HTR-8/SVneo (cell line): Measurements from ENCODE around the gene CEP85.

Experiments
- DNase-seq: peaks from one replicate; pipeline ENCODE4 v3.0.0; 2011; ENCODE audit warnings: low spot score, mixed read lengths; ENCODE audit not compliant: insufficient read length
- FAIRE-seq: peaks from 2 replicates; lab custom pipeline; 2011; peaks lifted over from hg19 to GRCh38; lab: Jason Lieb, UNC

Gene CEP85

GRCh38 chr1:26275580-26276431 lies 41.8 kb downstream of the CEP85 start:
- no peak for FAIRE-seq
- peak; percentile 66 for DNase-seq

- peak; percentile 16 for FAIRE-seq
Measured at GRCh38 chr1:26276432-26276838, 42.4 kb downstream of the CEP85 start.

GRCh38 chr1:26277261-26277661 lies 43.3 kb downstream of the CEP85 start:
- FAIRE-seq, result no peak
- DNase-seq, result no peak

More at GRCh38 chr1:26276432-26276838, 42.4 kb downstream of the CEP85 start:
- DNase-seq, result no peak

- FAIRE-seq, result no peak
Measured at GRCh38 chr1:26277719-26278118, 43.7 kb downstream of the CEP85 start.

GRCh38 chr1:26278303-26278702 lies 44.3 kb downstream of the CEP85 start:
- FAIRE-seq (no peak), DNase-seq (no peak)

More at GRCh38 chr1:26277719-26278118, 43.7 kb downstream of the CEP85 start:
- DNase-seq, result no peak

GRCh38 chr1:26278724-26279455 lies 44.9 kb downstream of the CEP85 start:
- DNase-seq, result no peak
- FAIRE-seq, result no peak

- FAIRE-seq (peak; percentile 38), DNase-seq (peak; percentile 71)
Measured at GRCh38 chr1:26279456-26280332, 45.7 kb downstream of the CEP85 start, which contains the start of gene SH3BGRL3. Gene SH3BGRL3, plus strand, starts transcription at chr1:26280086. Its CDS starts 70 bp downstream, at chr1:26280156.

GRCh38 chr1:26280333-26281042 lies 46.5 kb downstream of the CEP85 start:
- DNase-seq (peak; percentile 59), FAIRE-seq (peak; percentile 42)

GRCh38 chr1:26281091-26281958 lies 47.3 kb downstream of the CEP85 start:
- no peak for FAIRE-seq

GRCh38 chr1:26281971-26282370 lies 48.0 kb downstream of the CEP85 start:
- DNase-seq, result no peak
- FAIRE-seq, result no peak

More at GRCh38 chr1:26281091-26281958, 47.3 kb downstream of the CEP85 start:
- DNase-seq, result no peak

- FAIRE-seq (no peak), DNase-seq (no peak)
Measured at GRCh38 chr1:26282401-26282918, 48.5 kb downstream of the CEP85 start.

GRCh38 chr1:26283279-26283853 lies 49.4 kb downstream of the CEP85 start:
- no peak for FAIRE-seq
- DNase-seq, result no peak

GRCh38 chr1:26283871-26284596 lies 50.0 kb downstream of the CEP85 start:
- DNase-seq (no peak), FAIRE-seq (no peak)

GRCh38 chr1:26284597-26285347 lies 50.8 kb downstream of the CEP85 start:
- DNase-seq (peak; percentile 84), FAIRE-seq (peak; percentile 54)

- DNase-seq (no peak), FAIRE-seq (no peak)
Measured at GRCh38 chr1:26285366-26286063, 51.5 kb downstream of the CEP85 start.

- FAIRE-seq (no peak), DNase-seq (no peak)
Measured at GRCh38 chr1:26286064-26286416, 52.0 kb downstream of the CEP85 start.
